HEK293 (cell line): ENCODE data around the gene GNAS.

Experiments used
- CTCF ChIP-seq: fragments of 450-650 bp; formaldehyde crosslinking; IDR thresholded peaks from 2 replicates; pipeline ENCODE4 v1.5.1; 2016; ENCODE audit warnings: missing biosample characterization, missing genetic modification characterization
- ZNF18 ChIP-seq: fragments of 450-650 bp; formaldehyde crosslinking; IDR thresholded peaks from 2 replicates; pipeline ENCODE4 v1.5.1; 2016; ENCODE audit warnings: missing biosample characterization, missing genetic modification characterization
- ZNF830 ChIP-seq: fragments of 450-650 bp; IDR thresholded peaks from 2 replicates; pipeline ENCODE4 v1.5.0; 2018; ENCODE audit warnings: missing biosample characterization, missing genetic modification characterization, low read depth, mild to moderate bottlenecking, moderate library complexity
- ZSCAN30 ChIP-seq: fragments of 450-650 bp; IDR thresholded peaks from 2 replicates; pipeline ENCODE4 v1.5.1; 2018; ENCODE audit warnings: missing biosample characterization, mild to moderate bottlenecking, missing genetic modification characterization, moderate library complexity

GRCh38 chr20:58852543-58853271 is at the start of gene GNAS:
- TF ChIP-seq ZNF830 (tag by site-specific recombination) (no peak), ZSCAN30 (tag by site-specific recombination) (no peak), CTCF (tag by site-specific recombination) (no peak), ZNF18 (tag by site-specific recombination) (no peak)
